H1 (cell line): Measurements from ENCODE around the gene PPP1R12C. TPM values are rescaled to one million over a fixed set of nuclear protein-coding genes. Genes with fewer than 3 reads are reported as not detected.

Experiments used
- CTCF ChIA-PET: fragments of 300-600 bp; sonication (Branson Sonifier 250); formaldehyde crosslinking; loops from one replicate; lab custom pipeline; 2021; ENCODE audit not compliant: partially characterized antibody; lab: Charles Lee
- POLR2A ChIA-PET: fragments of 300-600 bp; sonication (Branson Sonifier 250); formaldehyde crosslinking; loops from one replicate; lab custom pipeline; 2021; ENCODE audit warnings: inconsistent platforms; ENCODE audit not compliant: partially characterized antibody; lab: Charles Lee
- DNase-seq, 2 experiments: peaks; one replicate each; pipeline versions ENCODE4 v3.0.0 to v3.0.0-alpha.2; 2010 to 2022; ENCODE audit warnings: low spot score in 2 of 2, low read depth in 1 of 2, mixed read lengths in 1 of 2
- FAIRE-seq: peaks from 2 replicates; lab custom pipeline; 2011; peaks lifted over from hg19 to GRCh38; lab: Jason Lieb, UNC
- H2AFZ ChIP-seq: 2 replicates; pipeline ENCODE4 v1.8.1; 2012; ENCODE audit warnings: low read length, inconsistent platforms
- H2AK5ac ChIP-seq: 2 replicates; pipeline ENCODE4 v1.6.1; 2013; ENCODE audit warnings: low read depth, low read length
- H2BK120ac ChIP-seq: replicated peaks from 2 replicates; pipeline ENCODE3; 2013; ENCODE audit warnings: low read depth, low read length, inconsistent platforms
- H2BK12ac ChIP-seq: 2 replicates; pipeline ENCODE4 v1.6.1; 2013; ENCODE audit warnings: low read depth, low read length
- H2BK15ac ChIP-seq: 2 replicates; pipeline ENCODE4 v1.6.1; 2013; ENCODE audit warnings: low read length
- H2BK20ac ChIP-seq: 2 replicates; pipeline ENCODE4 v1.6.1; 2013; ENCODE audit warnings: low read length
- H2BK5ac ChIP-seq: 2 replicates; pipeline ENCODE4 v1.6.1; 2013; ENCODE audit warnings: low read depth, low read length
- H3K14ac ChIP-seq: 2 replicates; pipeline ENCODE4 v1.6.1; 2013; ENCODE audit warnings: inconsistent platforms; ENCODE audit not compliant: insufficient read length
- H3K18ac ChIP-seq: 2 replicates; pipeline ENCODE4 v1.6.1; 2013; ENCODE audit warnings: low read length; ENCODE audit errors: extremely low read depth
- H3K23ac ChIP-seq: 2 replicates; pipeline ENCODE4 v1.6.1; 2013; ENCODE audit warnings: inconsistent platforms; ENCODE audit not compliant: insufficient read length
- H3K23me2 ChIP-seq: 2 replicates; pipeline ENCODE4 v1.6.1; 2013; ENCODE audit warnings: low read depth, low read length
- H3K27ac ChIP-seq: 2 replicates; pipeline ENCODE4 v1.6.1; 2011; ENCODE audit warnings: low read depth, low read length, inconsistent platforms
- H3K27me3 ChIP-seq, 4 experiments: replicated peaks in 1 of 4; 1 replicate in 1 of 4; 2 replicates in 3 of 4; pipeline versions ENCODE4 v1.6.1 to v1.8.1; 2011 to 2013; ENCODE audit warnings: low read length in 3 of 4, mild to moderate bottlenecking in 3 of 4, inconsistent platforms in 2 of 4, mixed read lengths in 2 of 4, moderate library complexity in 1 of 4; ENCODE audit not compliant: control insufficient read depth in 3 of 4, insufficient read depth in 3 of 4; ENCODE audit errors: extremely low read depth in 1 of 4
- H3K36me3 ChIP-seq, 4 experiments: 2 replicates each; pipeline versions ENCODE4 v1.6.1 to v1.8.1; 2011 to 2013; ENCODE audit warnings: mild to moderate bottlenecking in 4 of 4, low read length in 3 of 4, moderate library complexity in 2 of 4, control low read depth in 1 of 4, inconsistent platforms in 1 of 4; ENCODE audit not compliant: insufficient read depth in 4 of 4, control insufficient read depth in 2 of 4
- H3K4ac ChIP-seq: replicated peaks from 2 replicates; pipeline ENCODE3; 2013; ENCODE audit warnings: low read length, low read depth, mixed read lengths, inconsistent platforms; ENCODE audit not compliant: insufficient read length
- H3K4me1 ChIP-seq, 4 experiments: replicated peaks in 1 of 4; 1 replicate in 1 of 4; 2 replicates in 3 of 4; pipeline versions ENCODE4 v1.6.1 to v1.8.1; 2011 to 2013; ENCODE audit warnings: low read length in 3 of 4, inconsistent platforms in 2 of 4, mixed read lengths in 1 of 4; ENCODE audit not compliant: insufficient read depth in 4 of 4, control insufficient read depth in 3 of 4
- H3K4me2 ChIP-seq, 2 experiments: 2 replicates each; pipeline versions ENCODE4 v1.6.1 to v1.8.1; 2011 to 2013; ENCODE audit warnings: low read depth in 2 of 2, low read length in 2 of 2, control low read depth in 1 of 2, inconsistent platforms in 1 of 2, mild to moderate bottlenecking in 1 of 2; ENCODE audit not compliant: insufficient read depth in 1 of 2
- H3K4me3 ChIP-seq, 4 experiments: fragments of 200-600, 300-600 bp in 1 of 4; sonication (generic), shearing (Covaris generic), sonication (Bioruptor Twin) in 1 of 4; 2 replicates each; pipeline versions ENCODE4 v1.5.1 to v1.8.1; 2011 to 2016; ENCODE audit warnings: low read length in 4 of 4, low read depth in 3 of 4, control low read depth in 2 of 4, inconsistent platforms in 2 of 4, mild to moderate bottlenecking in 2 of 4, mixed read lengths in 1 of 4, moderate library complexity in 1 of 4; ENCODE audit not compliant: insufficient read depth in 2 of 4; ENCODE audit errors: extremely low read depth in 1 of 4
- H3K56ac ChIP-seq: replicated peaks from 2 replicates; pipeline ENCODE3; 2013; ENCODE audit warnings: low read depth, mild to moderate bottlenecking, mixed read lengths, low read length, inconsistent platforms; ENCODE audit not compliant: insufficient read length
- H3K79me1 ChIP-seq: 2 replicates; pipeline ENCODE4 v1.6.1; 2013; ENCODE audit warnings: low read depth, low read length, control low read depth
- H3K79me2 ChIP-seq, 2 experiments: 2 replicates each; pipeline versions ENCODE4 v1.6.1 to v1.8.1; 2012 to 2013; ENCODE audit warnings: low read length in 2 of 2, mild to moderate bottlenecking in 2 of 2, inconsistent platforms in 1 of 2; ENCODE audit not compliant: insufficient read depth in 2 of 2, control insufficient read depth in 1 of 2
- H3K9ac ChIP-seq, 4 experiments: replicated peaks in 1 of 4; 1 replicate in 1 of 4; 2 replicates in 3 of 4; pipeline versions ENCODE4 v1.6.1 to v1.8.1; 2011 to 2013; ENCODE audit warnings: low read depth in 3 of 4, low read length in 3 of 4, control low read depth in 2 of 4, mild to moderate bottlenecking in 2 of 4, moderate library complexity in 2 of 4, inconsistent platforms in 1 of 4; ENCODE audit errors: extremely low read depth in 1 of 4
- H3K9me3 ChIP-seq, 2 experiments: 2 replicates each; pipeline versions ENCODE4 v1.6.1 to v1.8.1; 2012 to 2013; ENCODE audit warnings: mild to moderate bottlenecking in 2 of 2, moderate library complexity in 2 of 2, control low read depth in 1 of 2, inconsistent platforms in 1 of 2, low read depth in 1 of 2, low read length in 1 of 2, mixed read lengths in 1 of 2; ENCODE audit not compliant: insufficient read depth in 2 of 2
- H4K20me1 ChIP-seq, 2 experiments: replicated peaks in 1 of 2; 2 replicates each; pipeline versions ENCODE3 to v1.8.1; 2011 to 2013; ENCODE audit warnings: inconsistent platforms in 2 of 2, low read length in 2 of 2, mild to moderate bottlenecking in 1 of 2; ENCODE audit not compliant: insufficient read depth in 2 of 2, control insufficient read depth in 1 of 2
- H4K5ac ChIP-seq: 2 replicates; pipeline ENCODE4 v1.6.1; 2013; ENCODE audit warnings: low read length, low read depth, mixed read lengths, inconsistent platforms; ENCODE audit not compliant: insufficient read length
- H4K8ac ChIP-seq: 2 replicates; pipeline ENCODE4 v1.8.0; 2013; ENCODE audit warnings: mild to moderate bottlenecking, moderate library complexity, low read length, inconsistent platforms; ENCODE audit not compliant: insufficient read depth; ENCODE audit errors: extremely low read depth
- H4K91ac ChIP-seq: replicated peaks from 2 replicates; pipeline ENCODE3; 2013; ENCODE audit warnings: low read length, mixed read lengths, inconsistent platforms; ENCODE audit not compliant: insufficient read length
- EGR1 ChIP-seq: IDR thresholded peaks from 2 replicates; pipeline ENCODE4 v1.6.1; 2011; ENCODE audit warnings: low read depth, low read length, borderline replicate concordance
- YY1 ChIP-seq: IDR thresholded peaks from 2 replicates; pipeline ENCODE4 v1.6.1; 2011; ENCODE audit warnings: low read depth, mild to moderate bottlenecking, low read length
- polyA plus RNA-seq, 7 experiments: library from polyadenylated mRNA; depleted of rRNA in 3 of 7; stranded (reverse) in 5 of 7; unstranded in 2 of 7; fragments of >200 nt in 5 of 7; fragments of 200-250 nt in 2 of 7; gene quantifications; 1 replicate in 5 of 7; 2 replicates in 1 of 7; 4 replicates in 1 of 7; pipeline versions ENCODE4 v1.2.1 to v1.2.3, GENCODE V29; 2011 to 2013; ENCODE audit warnings: missing spikeins in 2 of 7, mixed read lengths in 2 of 7
- total RNA-seq: library from RNA; stranded (reverse); fragmentation: NEBNext Ultra II Directional; extraction: Animal tissue kit (Norgen Biotek cat#: 25700); gene quantifications from 2 replicates; pipeline ENCODE4 v1.2.1, GENCODE V29; 2021

The PPP1R12C gene
- total and polyA plus RNA-seq, 2 of the 8 experiments (the other 6 are each of a cell fraction or from before 2014, with no cell fraction given), result 31.7 to 71.5 TPM

DNA sequence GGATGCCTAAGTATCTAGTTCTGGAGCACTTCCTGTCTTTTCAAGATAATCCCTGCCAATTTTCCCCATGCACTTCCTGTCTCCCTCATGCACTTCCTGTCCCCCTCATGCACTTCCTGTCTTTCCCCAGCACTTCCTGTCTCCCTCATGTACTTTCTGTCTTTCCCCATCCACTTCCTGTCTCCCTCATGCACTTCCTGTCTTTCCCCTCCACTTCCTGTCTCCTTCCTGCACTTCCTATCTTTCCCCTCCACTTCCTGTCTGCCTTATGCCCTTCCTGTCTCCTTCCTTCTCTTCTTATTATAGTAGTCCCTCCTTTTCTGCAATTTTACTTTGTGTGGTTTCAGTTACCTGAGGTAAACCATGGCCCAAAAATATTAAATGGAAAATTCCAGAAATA lies 34.6 kb upstream of the PPP1R12C start:
- no peak overlapping the region for H3K14ac ChIP-seq
- no peak for FAIRE-seq
- H3K4me2 ChIP-seq, result no peak overlapping the region
- peaks cover 3% of the 10 kb centered on the region; the same call in 1 of the 2 replicates for H3K79me1 ChIP-seq
- H3K79me2 ChIP-seq, result no peaks in the 10 kb centered on the region
- H2BK15ac ChIP-seq, result peak overlapping the region; percentile 18; the same call in 1 of the 2 replicates
- H3K27me3 ChIP-seq, result no peaks in the 10 kb centered on the region
- ChIA-PET CTCF (interaction anchor here (0.6 to 2.3 kb wide), 3 partner anchors 8 to 277 kb away, joined by 3 to 10 read pairs (median 5); no protein-coding TSS in a partner anchor), POLR2A (interaction anchor here (1.0 to 1.4 kb wide), 4 partner anchors 8 to 107 kb away, joined by 3 to 5 read pairs (median 4); partner anchors contain the start of gene PPP6R1)
- H3K4ac ChIP-seq, result no peak overlapping the region
- H2BK120ac ChIP-seq, result no peak overlapping the region
- peaks cover 11% of the 10 kb centered on the region; the same call in 1 of the 2 replicates for H3K23me2 ChIP-seq
- H2BK20ac ChIP-seq, result no peak overlapping the region
- H3K23ac ChIP-seq, result no peak overlapping the region
- H4K20me1 ChIP-seq, result no peaks in the 10 kb centered on the region
- peaks cover 0 to 5% (median 2%) of the 10 kb centered on the region in 4 experiments; a peak in 2 of 8 replicates for H3K36me3 ChIP-seq
- H3K18ac ChIP-seq, result no peak overlapping the region
- no peak overlapping the region for H3K56ac ChIP-seq
- H3K9me3 ChIP-seq, result peaks cover 0 to 4% of the 10 kb centered on the region in 2 experiments; a peak in 1 of 4 replicates
- peak; percentile 54; the same call in 1 of the 2 replicates for TF ChIP-seq EGR1
- no peak for TF ChIP-seq YY1
- no peak overlapping the region for H2AFZ ChIP-seq
- H2BK5ac ChIP-seq, result no peak overlapping the region
- peaks cover 6 to 23% (median 14%) of the 10 kb centered on the region in 4 experiments for H3K4me1 ChIP-seq
- no peak overlapping the region for H3K9ac ChIP-seq
- H2BK12ac ChIP-seq, result 0 out of 2 replicates have a peak overlapping the region, but pooled peaks have one; percentile 60
- no peak for DNase-seq
- H4K5ac ChIP-seq, result no peak overlapping the region
- no peak overlapping the region for H4K91ac ChIP-seq
- no peak overlapping the region for H4K8ac ChIP-seq
- no peak overlapping the region for H3K4me3 ChIP-seq
- no peak overlapping the region for H3K27ac ChIP-seq
- peak overlapping the region; percentile 32; the same call in 1 of the 2 replicates for H2AK5ac ChIP-seq
